Omental fat pad (tissue), 4 donors: ENCODE results near the gene LRRC66. TPM values are rescaled to one million over a fixed set of nuclear protein-coding genes. Genes with fewer than 3 reads are reported as not detected.

Experiments used
- ATAC-seq: fragments of 150-250 bp; one replicate; pipeline ENCODE4 v1.9.1; 2016; ENCODE audit warnings: mild to moderate bottlenecking, moderate library complexity; ENCODE audit not compliant: low FRiP score
- DNase-seq: peaks from one replicate; pipeline ENCODE4 v3.0.0-alpha.2; 2019; ENCODE audit warnings: low spot score
- CTCF ChIP-seq, 3 donors: fragments of 450-650 bp; IDR thresholded peaks; one replicate each; pipeline ENCODE4 v1.5.1; 2016 to 2017; ENCODE audit warnings: antibody characterized with exemption in 3 of 3, mild to moderate bottlenecking in 3 of 3, moderate library complexity in 2 of 3
- total RNA-seq, 4 donors: library from RNA; depleted of rRNA; stranded (reverse); fragments of >200 nt; gene quantifications; one replicate each; pipeline ENCODE4 v1.1.0, GENCODE V29; 2016

Gene LRRC66
- total RNA-seq, 4 donors from 2014 or later, result 0.09 to 1.1 (median 0.25) TPM

DNA sequence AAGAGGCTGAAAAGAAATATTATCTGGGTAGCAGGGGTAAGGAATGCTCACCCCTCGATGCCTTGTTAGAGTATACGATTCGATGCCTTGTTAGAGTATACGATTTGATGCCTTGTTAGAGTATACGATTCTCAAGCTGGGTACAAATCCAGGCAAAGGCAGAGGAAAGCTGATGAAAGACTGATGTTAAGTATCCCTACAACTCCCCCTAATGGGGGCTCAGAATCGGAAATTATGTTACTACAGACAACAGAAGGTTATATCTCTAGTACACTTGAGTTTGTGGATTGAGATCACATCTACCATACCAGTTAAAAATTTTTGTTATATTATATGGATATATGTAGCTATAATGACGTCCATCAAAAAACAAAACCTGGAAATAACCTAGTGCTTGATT lies 4.8 kb downstream of the LRRC66 start:
- no peak for TF ChIP-seq CTCF (IDR thresholded peaks at IDR 0.05)
- DNase-seq (no peak), ATAC-seq (no peak)

DNA sequence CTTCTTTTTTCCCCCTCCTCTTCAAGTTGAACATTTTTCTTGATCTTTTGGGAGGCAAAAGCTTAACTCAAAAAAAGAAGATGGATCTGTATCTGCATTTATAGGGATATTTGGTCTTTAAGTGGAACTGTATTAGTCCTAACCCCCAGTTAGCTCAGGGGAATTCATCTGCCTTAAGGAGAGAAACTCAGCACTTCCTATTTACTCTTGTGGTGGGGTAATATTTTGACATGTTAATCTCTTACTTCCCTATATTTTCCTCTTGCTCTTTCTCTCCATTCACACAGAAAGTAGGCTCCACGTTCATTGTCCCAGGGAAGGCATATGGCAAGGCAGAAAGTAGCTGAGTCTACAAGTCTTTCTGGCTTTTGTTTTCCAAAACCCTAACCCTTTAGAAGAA lies 5.3 kb downstream of the LRRC66 start:
- ATAC-seq (no peak), DNase-seq (no peak)
- TF ChIP-seq CTCF (IDR thresholded peaks at IDR 0.05), result no peak

DNA sequence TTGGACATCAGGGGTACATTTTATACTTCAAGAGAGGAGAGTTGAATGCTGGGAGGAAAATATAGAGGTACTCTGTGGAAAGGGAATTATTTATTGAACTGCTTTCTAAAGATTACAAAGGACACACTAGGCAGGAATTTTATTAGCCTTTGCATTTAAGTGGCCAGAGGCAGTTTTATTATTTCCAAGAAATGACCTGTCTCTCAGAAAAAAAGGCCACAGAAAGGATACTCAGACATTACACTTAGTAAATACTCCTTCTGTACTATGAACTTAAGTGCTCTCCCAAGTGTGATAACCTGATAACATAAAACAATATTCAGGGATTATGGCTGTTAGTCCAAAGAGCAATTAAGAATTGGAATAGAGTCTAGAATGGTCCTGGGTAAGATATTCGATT lies 7.5 kb downstream of the LRRC66 start:
- TF ChIP-seq CTCF (IDR thresholded peaks at IDR 0.05), result no peak
- DNase-seq, result no peak

GRCh38 chr4:52010986-52011385 lies 9.2 kb downstream of the LRRC66 start:
- TF ChIP-seq CTCF (IDR thresholded peaks at IDR 0.05), result no peak
- ATAC-seq, result no peak
- no peak for DNase-seq

More for the DNA sequence above, 7.5 kb downstream of the LRRC66 start:
- ATAC-seq, result no peak

DNA sequence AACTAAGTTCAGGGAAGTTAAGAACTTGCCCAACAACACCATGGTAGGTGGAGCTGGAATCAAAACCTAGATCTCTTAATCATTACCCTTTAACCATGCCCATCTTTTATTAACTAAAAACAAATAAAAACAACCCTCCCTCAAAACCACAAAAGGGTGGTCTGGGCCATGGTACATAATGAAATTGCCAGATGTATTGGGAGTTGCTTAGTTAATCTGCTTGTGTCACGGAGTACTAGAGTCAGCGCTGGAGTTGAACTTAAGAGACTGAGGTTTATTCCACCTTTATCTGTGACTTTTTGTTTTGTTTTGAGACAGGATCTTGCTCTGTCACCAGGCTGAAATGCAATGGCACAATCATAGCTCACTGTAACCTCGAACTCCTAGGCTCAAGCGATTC lies 13.3 kb downstream of the LRRC66 start:
- ATAC-seq, result no peak
- no peak for DNase-seq
- TF ChIP-seq CTCF (IDR thresholded peaks at IDR 0.05), result no peak

DNA sequence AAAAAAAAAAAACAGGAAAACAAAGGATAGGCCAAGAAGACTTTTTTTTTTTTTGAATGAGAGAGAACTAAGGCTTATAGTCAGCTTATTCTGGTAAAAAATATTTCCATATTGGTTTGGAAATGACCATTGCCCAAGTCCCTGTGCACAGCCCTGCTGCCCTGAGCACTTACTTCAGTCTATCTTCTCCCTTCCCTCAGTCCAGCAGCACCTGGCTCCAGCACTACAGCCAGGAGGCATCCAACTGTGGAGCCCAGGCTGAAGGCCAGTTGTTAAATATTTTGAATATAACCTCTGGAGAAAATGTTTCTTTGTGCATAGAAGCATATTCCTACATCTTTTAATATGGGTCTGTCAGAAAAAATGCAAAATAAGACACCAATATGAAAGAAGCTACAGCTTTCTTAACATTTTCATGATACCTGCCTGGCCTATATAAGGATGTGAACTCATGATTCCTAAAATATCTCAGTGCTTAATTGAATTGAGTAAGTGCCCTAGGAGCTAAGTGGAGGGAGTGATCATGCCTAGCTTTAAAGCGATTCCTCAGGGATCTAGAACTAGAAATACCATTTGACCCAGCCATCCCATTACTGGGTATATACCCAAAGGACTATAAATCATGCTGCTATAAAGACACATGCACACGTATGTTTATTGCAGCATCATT lies 14.4 kb downstream of the LRRC66 start:
- DNase-seq (no peak), ATAC-seq (no peak)
- TF ChIP-seq CTCF (IDR thresholded peaks at IDR 0.05), result no peak

DNA sequence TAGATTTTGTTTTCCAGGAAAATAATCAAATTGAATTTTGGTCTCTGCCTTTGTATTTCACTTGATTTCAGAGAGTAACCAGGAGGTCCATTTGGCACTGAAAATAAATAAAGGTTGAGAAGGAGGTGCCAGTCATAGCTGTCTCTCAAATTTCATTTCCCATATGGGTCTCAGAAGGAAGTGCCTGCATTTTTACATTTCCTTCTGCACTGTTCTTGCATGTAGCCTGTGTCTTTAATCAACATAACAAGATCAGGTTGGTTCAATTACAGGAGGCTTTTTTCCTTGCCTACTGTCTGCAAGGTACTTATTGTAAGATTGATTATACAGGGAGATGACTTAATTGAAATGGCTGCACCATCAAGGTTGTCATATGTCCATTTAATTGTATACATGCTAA lies 15.7 kb downstream of the LRRC66 start:
- no peak for TF ChIP-seq CTCF (IDR thresholded peaks at IDR 0.05)
- ATAC-seq (no peak), DNase-seq (no peak)
